Measurements from ENCODE around the gene C17orf107.
A peak's percentile ranks its signal among the peaks of the same experiment; 100 is the strongest.

Gene C17orf107

GRCh38 chr17:4877089-4877488 is 22.2 kb upstream of the C17orf107 start:
- no peak for DNase-seq

GRCh38 chr17:4879601-4880000 is 19.7 kb upstream of the C17orf107 start:
- DNase-seq: no peak

DNA sequence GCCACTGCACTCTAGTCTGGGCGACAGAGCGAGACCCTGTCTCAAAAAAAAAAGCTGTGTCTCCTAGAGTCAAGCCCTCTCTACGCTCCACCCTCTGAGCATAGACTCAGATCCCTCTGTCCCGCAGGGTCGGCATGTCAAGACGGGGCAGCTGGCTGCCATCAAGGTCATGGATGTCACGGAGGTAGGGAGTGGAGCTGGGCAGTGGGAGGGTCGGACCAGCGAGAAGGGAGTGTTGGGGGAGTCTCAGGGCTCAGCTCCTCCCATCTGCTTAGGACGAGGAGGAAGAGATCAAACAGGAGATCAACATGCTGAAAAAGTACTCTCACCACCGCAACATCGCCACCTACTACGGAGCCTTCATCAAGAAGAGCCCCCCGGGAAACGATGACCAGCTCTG is 18.5 kb upstream of the C17orf107 start:
- DNase-seq: no peak

DNA sequence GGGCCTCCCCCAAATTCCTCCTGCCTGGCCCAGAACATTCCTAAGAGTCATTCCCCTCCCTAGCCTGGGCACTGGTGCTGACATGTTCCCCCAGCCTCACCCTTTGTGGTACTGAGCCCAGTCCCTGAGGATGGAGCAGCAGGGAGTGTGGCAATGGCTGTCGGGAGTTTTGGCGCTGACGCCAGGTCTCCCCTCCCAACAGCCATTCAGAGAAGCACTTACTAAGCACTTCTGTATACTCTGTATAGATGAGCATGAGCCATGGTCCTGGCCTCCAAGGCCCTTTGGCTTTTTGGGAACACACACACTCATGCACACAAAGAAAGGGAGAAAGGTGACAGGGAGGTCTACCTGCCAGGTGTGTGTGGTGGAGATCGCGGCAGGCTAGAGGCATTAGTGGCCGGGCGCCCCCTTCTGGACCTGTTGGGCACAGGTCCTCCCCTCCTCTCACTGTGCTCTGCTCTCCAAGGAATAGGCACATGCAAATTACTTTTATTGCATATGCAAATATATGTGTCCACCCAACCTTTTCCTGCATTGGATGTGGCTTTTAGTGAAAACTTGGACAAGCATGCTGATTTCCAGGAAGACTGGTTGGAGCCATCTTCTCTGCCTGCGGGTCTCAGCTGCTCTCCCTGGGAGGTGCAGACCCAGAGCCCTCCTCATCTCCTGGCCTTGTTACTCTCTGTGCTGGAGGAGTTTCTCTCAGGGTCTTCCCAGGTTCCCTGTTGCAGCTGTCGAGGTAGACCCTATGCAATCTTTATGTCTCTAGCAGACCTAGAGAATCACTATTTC is 17.4 kb upstream of the C17orf107 start:
- peak; percentile 67 to 69 for DNase-seq

DNA sequence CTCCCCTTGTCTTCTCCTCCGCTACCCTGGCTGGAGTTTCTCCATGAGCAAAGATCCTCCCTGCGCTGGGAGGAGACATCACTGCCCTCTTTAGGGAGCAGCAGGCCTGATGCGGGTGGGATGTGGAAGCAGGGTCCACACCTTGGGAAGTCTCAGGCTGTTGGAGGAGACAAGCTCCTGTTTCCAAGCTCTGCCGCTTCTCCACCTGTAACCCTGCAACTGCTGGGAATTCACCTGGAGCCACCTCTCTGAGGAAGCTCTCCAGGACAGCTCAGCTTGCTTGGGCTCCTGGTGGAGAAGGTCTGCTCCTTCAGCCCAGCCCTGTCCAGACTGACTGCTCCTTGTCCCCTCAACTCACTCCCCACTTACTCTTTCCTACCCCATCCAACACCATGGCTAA is 14.8 kb upstream of the C17orf107 start:
- no peak for DNase-seq

- no peak for DNase-seq
Measured at GRCh38 chr17:4886830-4887229, 12.5 kb upstream of the C17orf107 start.

- no peak for DNase-seq
Measured at GRCh38 chr17:4887581-4887980, 11.8 kb upstream of the C17orf107 start.

DNA sequence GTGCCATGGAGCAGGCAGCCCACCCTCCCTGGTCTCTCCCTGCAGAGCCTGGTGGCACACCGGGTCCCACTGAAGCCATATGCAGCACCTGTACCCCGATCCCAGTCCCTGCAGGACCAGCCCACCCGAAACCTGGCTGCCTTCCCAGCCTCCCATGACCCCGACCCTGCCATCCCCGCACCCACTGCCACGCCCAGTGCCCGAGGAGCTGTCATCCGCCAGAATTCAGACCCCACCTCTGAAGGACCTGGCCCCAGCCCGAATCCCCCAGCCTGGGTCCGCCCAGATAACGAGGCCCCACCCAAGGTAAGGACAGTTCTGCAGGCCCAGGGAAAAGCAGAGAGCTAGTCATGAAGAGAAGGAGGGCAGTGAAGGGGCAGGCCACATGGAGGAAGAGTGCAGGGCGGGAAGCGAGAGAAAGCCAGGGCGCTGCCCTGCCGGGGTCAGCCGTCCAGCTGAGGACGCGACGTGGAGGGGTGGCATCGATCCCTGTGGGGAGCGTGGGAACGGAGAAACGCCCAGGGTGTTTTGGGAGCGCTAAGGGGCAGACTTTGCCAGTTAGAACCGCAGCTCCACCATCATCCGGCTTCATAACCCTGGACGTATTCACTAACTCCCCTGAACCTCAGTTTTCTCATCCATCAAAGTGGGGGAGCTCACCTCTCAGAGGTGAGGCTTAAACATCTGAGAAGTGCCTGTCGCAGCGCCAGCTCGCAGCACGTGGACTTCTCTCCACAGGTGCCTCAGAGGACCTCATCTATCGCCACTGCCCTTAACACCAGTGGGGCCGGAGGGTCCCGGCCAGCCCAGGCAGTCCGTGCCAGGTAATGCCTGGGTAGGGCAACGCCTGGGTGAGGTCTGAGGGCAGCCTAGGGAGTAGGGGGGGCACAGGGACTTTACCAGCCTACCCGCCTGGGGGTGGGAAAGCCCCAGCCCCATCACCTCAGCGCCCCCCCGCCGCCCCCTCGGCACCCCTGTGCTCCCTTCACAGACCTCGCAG is 7.6 kb upstream of the C17orf107 start:
- no peak for DNase-seq

GRCh38 chr17:4892499-4893221 is 6.7 kb upstream of the C17orf107 start:
- no peak for DNase-seq

- no peak for DNase-seq
Measured at GRCh38 chr17:4893272-4893671, 6.1 kb upstream of the C17orf107 start.

DNA sequence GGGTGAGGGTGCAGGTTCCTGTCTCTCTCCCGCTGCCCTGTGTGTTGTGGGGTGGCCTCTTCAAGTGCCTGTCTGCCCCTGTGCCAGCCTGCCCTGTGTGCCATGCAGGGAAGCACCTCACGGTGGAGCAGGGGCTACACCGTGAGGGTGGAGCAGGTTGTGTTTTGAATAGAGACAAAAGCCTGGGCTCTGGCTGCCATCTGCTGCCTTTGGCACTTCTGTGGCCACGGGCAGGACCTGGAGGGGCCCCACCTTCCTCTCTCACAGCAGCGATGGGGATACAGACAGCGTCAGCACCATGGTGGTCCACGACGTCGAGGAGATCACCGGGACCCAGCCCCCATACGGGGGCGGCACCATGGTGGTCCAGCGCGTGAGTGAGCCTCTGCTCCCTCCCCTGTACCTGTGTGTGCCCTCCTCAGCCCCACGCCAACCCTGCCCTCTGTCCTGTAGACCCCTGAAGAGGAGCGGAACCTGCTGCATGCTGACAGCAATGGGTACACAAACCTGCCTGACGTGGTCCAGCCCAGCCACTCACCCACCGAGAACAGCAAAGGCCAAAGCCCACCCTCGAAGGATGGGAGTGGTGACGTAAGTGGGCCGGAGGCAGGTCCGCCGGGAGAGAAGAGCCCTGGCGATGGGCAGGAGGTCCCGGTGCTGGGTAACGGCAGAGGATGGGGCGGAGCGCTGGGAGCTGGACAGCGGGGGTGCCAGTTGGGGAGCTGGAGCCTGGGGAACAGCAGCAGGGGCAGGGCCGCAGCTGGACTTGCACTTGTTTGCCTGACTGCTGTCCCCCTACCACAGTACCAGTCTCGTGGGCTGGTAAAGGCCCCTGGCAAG is 5.4 kb upstream of the C17orf107 start:
- no peak for DNase-seq

DNA sequence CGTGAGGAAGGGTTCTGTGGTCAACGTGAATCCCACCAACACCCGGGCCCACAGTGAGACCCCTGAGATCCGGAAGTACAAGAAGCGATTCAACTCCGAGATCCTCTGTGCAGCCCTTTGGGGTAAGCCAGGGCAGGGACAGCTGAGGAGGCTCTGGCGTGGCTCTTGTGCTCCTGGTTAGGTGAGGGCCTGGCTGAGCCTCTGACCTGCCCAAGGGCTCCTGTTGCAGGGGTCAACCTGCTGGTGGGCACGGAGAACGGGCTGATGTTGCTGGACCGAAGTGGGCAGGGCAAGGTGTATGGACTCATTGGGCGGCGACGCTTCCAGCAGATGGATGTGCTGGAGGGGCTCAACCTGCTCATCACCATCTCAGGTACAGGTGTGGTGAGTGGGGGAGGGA is 4.2 kb upstream of the C17orf107 start:
- no peak for DNase-seq

- no peak for DNase-seq
Measured at GRCh38 chr17:4895657-4896331, 3.5 kb upstream of the C17orf107 start.

- no peak for DNase-seq
Measured at GRCh38 chr17:4896332-4897197, 2.8 kb upstream of the C17orf107 start.

DNA sequence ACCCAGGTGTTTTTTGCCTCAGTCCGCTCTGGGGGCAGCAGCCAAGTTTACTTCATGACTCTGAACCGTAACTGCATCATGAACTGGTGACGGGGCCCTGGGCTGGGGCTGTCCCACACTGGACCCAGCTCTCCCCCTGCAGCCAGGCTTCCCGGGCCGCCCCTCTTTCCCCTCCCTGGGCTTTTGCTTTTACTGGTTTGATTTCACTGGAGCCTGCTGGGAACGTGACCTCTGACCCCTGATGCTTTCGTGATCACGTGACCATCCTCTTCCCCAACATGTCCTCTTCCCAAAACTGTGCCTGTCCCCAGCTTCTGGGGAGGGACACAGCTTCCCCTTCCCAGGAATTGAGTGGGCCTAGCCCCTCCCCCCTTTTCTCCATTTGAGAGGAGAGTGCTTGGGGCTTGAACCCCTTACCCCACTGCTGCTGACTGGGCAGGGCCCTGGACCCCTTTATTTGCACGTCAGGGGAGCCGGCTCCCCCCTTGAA is 2.1 kb upstream of the C17orf107 start:
- DNase-seq: no peak

DNA sequence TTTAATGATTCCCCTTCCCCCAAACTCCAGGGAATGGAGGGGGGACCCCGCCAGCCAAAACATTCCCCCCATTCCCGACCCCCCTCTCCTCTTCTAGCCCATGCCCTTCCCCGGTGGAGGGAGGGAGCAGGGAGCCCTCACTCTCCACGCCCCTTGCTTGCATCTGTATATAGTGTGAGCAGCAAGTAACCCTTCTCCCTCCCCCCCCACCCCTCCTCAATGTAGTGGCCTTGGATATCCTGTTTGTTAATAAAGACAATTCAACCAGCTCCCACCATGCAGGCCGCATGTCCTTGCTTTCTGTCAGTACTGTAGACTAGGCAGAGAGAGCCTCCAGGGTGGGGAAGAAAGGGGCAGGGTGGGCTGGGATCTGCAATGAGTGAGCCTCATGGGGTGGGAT is 1.6 kb upstream of the C17orf107 start:
- no peak for DNase-seq

DNA sequence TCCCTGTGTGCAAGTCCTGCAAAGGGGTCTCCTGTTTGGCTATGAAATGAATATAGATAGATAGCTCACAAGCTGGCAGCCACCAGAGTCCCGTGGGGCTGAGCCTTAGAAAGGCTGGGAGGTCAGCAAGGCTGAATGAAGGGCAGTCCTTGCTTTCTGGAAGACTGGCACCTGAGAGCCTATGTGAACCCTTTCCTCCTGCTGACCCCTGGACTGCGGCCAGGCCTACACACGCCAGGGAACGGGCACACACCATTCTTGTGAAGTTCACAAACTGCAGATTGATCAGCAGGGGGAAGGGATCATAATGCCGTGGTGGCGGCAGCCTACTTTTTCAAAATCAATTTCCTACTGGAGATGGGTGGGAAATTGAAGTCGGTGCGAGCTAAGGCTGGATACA is 985 bp upstream of the C17orf107 start:
- DNase-seq: no peak

DNA sequence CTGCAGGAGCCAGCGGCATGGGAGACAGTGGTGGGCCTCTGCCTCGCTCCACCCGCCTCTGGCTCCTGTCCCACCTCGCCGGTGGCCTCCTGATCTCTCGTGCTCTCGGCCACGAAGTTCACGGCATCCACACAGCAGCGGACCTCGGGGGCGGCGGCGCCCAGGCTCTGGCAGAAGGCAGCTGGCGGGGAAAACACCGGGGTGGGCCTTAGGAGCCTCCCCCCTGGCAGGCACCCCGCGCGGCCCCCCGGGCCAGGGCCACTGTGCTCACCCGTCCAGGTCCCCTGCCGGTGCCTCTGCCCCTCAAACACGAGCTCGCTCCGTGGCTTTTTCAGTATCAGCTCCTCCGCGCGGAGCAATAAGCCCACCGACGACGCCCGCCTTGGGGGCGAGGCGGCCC is 409 bp upstream of the C17orf107 start:
- DNase-seq: no peak

DNA sequence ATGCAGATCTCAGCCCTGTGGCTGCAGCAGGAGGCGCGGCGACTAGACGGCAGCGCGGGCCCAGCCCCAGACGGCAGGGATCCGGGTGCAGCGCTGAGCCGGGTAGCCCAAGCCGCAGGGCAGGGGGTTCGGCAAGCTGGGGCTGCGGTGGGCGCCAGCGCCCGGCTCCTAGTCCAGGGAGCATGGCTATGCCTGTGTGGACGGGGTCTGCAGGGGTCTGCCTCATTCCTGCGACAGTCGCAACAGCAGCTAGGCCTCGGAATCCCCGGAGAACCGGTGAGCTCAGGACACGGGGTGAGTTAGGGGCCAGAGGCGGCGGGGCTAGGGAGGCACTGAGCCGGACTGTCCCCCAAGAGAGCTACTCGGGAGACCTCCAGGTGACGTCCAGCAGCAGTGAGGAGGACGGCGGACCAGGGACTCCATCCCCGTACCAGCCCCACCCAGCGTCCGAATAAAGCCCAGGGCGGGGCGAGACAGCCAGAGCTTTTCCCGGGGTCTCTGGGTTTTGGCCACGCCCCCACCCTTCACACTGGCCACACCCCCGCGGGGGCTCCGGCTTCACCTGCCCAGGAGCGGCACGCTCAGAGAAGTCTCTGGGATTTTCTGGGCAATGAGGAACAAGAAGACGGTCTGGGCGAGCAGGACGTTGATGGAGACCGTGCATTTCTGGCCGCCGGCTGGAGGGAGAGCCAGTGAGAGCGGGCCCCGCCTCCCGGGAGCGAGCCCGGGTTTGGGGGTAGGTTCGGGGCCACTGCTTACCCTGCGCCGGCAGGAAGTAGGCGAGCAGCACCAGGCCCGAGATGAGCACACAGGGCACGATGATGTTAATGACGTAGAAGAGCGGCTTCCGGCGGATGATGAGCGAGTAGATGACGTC is 1.1 kb downstream of the C17orf107 start:
- DNase-seq: peak; percentile 82 to 88
